G401.6 (cell line): ENCODE data around the gene POLE3.
"Not testable (repeated sequence)": the region's sequence is repeated elsewhere in the genome, so short reads cannot be mapped to it uniquely, and the experiment has no call there.

Experiments used
- FAIRE-seq: peaks from 2 replicates; lab custom pipeline; 2012; peaks lifted over from hg19 to GRCh38; lab: Jason Lieb, UNC

Gene POLE3

GRCh38 chr9:113410207-113410864 lies at the start of gene POLE3, which contains the start of gene C9orf43:
TSS of gene POLE3 (minus strand) at chr9:113410675. CDS start at chr9:113410293, 382 bp downstream.
TSS of gene C9orf43 (plus strand) at chr9:113410747. CDS start at chr9:113413494, 2,747 bp downstream.
- FAIRE-seq: peak; percentile 91

- no peak for FAIRE-seq
These were observed 45.8 kb upstream of the POLE3 start for GRCh38 chr9:113456235-113456634.

GRCh38 chr9:113454914-113455761 lies 44.7 kb upstream of the POLE3 start:
- no peak for FAIRE-seq

GRCh38 chr9:113452113-113452605 lies 41.7 kb upstream of the POLE3 start:
- no peak for FAIRE-seq

GRCh38 chr9:113449376-113449775 lies 38.9 kb upstream of the POLE3 start:
- no peak for FAIRE-seq

- FAIRE-seq: peak; percentile 96
These were observed 35.9 kb upstream of the POLE3 start for GRCh38 chr9:113446323-113446740.

- no peak for FAIRE-seq
These were observed 34.3 kb upstream of the POLE3 start for GRCh38 chr9:113444736-113445135.

GRCh38 chr9:113437716-113438115 lies 27.2 kb upstream of the POLE3 start:
- FAIRE-seq: not testable (repeated sequence)

- no peak for FAIRE-seq
These were observed 26.4 kb upstream of the POLE3 start for GRCh38 chr9:113436728-113437515.

- FAIRE-seq: no peak
These were observed 20.7 kb upstream of the POLE3 start for GRCh38 chr9:113431191-113431590.

- no peak for FAIRE-seq
These were observed 17.7 kb upstream of the POLE3 start for GRCh38 chr9:113428062-113428615.

GRCh38 chr9:113427629-113428028 lies 17.2 kb upstream of the POLE3 start:
- no peak for FAIRE-seq

GRCh38 chr9:113426701-113427100 lies 16.2 kb upstream of the POLE3 start:
- no peak for FAIRE-seq

GRCh38 chr9:113425072-113425471 lies 14.6 kb upstream of the POLE3 start:
- no peak for FAIRE-seq

- no peak for FAIRE-seq
These were observed 11.3 kb upstream of the POLE3 start for GRCh38 chr9:113421726-113422125.

GRCh38 chr9:113417370-113417769 lies 6.9 kb upstream of the POLE3 start:
- no peak for FAIRE-seq

GRCh38 chr9:113416149-113416721 lies 5.8 kb upstream of the POLE3 start:
- FAIRE-seq: no peak

- FAIRE-seq: no peak
These were observed 630 bp downstream of the POLE3 start for GRCh38 chr9:113409883-113410206.

- no peak for FAIRE-seq
These were observed 994 bp downstream of the POLE3 start for GRCh38 chr9:113409481-113409880.

- FAIRE-seq: peak; percentile 52
These were observed 3.5 kb downstream of the POLE3 start for GRCh38 chr9:113406873-113407511.

- FAIRE-seq: not testable (repeated sequence)
These were observed 4.1 kb downstream of the POLE3 start for GRCh38 chr9:113406353-113406752.
